HepG2 (cell line): ENCODE data around the gene OSBPL5. TPM values are rescaled to one million over a fixed set of nuclear protein-coding genes. Genes with fewer than 3 reads are reported as not detected.
A peak's percentile ranks its signal among the peaks of the same experiment; 100 is the strongest.

Experiments used
- ARNT2 ChIP-seq: sonication (generic); formaldehyde crosslinking; IDR thresholded peaks from 2 replicates; pipeline ENCODE4 v1.8.0; 2022; ENCODE audit warnings: mild to moderate bottlenecking, low read depth, missing genetic modification reagents, moderate library complexity
- ATF6 ChIP-seq: sonication (generic); formaldehyde crosslinking; conservative IDR thresholded peaks from 2 replicates; pipeline ENCODE4 v1.4.0; 2020; ENCODE audit warnings: missing genetic modification reagents
- DMTF1 ChIP-seq: sonication (generic); formaldehyde crosslinking; IDR thresholded peaks from 2 replicates; pipeline ENCODE4 v1.4.0; 2020; ENCODE audit warnings: mild to moderate bottlenecking, missing genetic modification reagents
- EHMT2 ChIP-seq: fragments of 200-600 bp; sonication (generic); IDR thresholded peaks from 2 replicates; pipeline ENCODE4 v1.7.0; 2017; ENCODE audit warnings: antibody characterized with exemption, low read depth, low read length, borderline replicate concordance
- HNRNPL ChIP-seq: fragments of 200-400 bp; formaldehyde crosslinking; IDR thresholded peaks from 2 replicates; pipeline ENCODE4 v1.6.1; 2017; ENCODE audit warnings: mild to moderate bottlenecking, low read depth, low read length
- KMT2A ChIP-seq: sonication (generic); formaldehyde crosslinking; IDR thresholded peaks from 2 replicates; pipeline ENCODE4 v1.4.0; 2020; ENCODE audit warnings: missing genetic modification reagents
- PREB ChIP-seq: sonication (generic); formaldehyde crosslinking; IDR thresholded peaks from 2 replicates; pipeline ENCODE4 v1.4.0; 2020; ENCODE audit warnings: missing genetic modification reagents
- SRSF1 ChIP-seq: fragments of 200-400 bp; formaldehyde crosslinking; optimal IDR thresholded peaks from 2 replicates; pipeline ENCODE3; 2017; ENCODE audit warnings: mild to moderate bottlenecking, low read depth, low read length, moderate library complexity
- TOPORS ChIP-seq: sonication (generic); formaldehyde crosslinking; IDR thresholded peaks from 2 replicates; pipeline ENCODE4 v1.8.0; 2023; ENCODE audit warnings: mild to moderate bottlenecking, missing genetic modification reagents
- ZBTB20 ChIP-seq: sonication (generic); formaldehyde crosslinking; IDR thresholded peaks from 2 replicates; pipeline ENCODE4 v1.8.1; 2023; ENCODE audit warnings: missing genetic modification reagents, low read depth, mild to moderate bottlenecking, borderline replicate concordance
- ZBTB7B ChIP-seq: sonication (generic); formaldehyde crosslinking; IDR thresholded peaks from 2 replicates; pipeline ENCODE4 v1.4.0; 2020; ENCODE audit warnings: missing genetic modification reagents
- ZGPAT ChIP-seq: IDR thresholded peaks from 2 replicates; pipeline ENCODE4 v1.6.1; 2016; ENCODE audit warnings: mild to moderate bottlenecking
- ZNF20 ChIP-seq: sonication (generic); formaldehyde crosslinking; IDR thresholded peaks from 2 replicates; pipeline ENCODE4 v1.4.0; 2020; ENCODE audit warnings: mild to moderate bottlenecking, moderate library complexity, missing genetic modification reagents
- ZNF280D ChIP-seq: sonication (generic); formaldehyde crosslinking; IDR thresholded peaks from 2 replicates; pipeline ENCODE4 v1.5.1; 2020; ENCODE audit warnings: mild to moderate bottlenecking, missing genetic modification reagents
- ZNF317 ChIP-seq: sonication (generic); formaldehyde crosslinking; IDR thresholded peaks from 2 replicates; pipeline ENCODE4 v1.5.0; 2020; ENCODE audit warnings: mild to moderate bottlenecking, missing genetic modification reagents
- ZNF841 ChIP-seq: sonication (generic); formaldehyde crosslinking; IDR thresholded peaks from 2 replicates; pipeline ENCODE4 v1.8.1; 2023; ENCODE audit warnings: missing genetic modification reagents, borderline replicate concordance
- polyA plus RNA-seq, 8 experiments: library from polyadenylated mRNA; depleted of rRNA in 3 of 8; stranded (reverse) in 7 of 8; unstranded in 1 of 8; fragments of >200 nt; fragmentation: Illumina TruSeq in 4 of 8; extraction: Trizol in 4 of 8; gene quantifications; 2 replicates each; pipeline versions ENCODE4 v1.2.1 to v1.2.3, GENCODE V29; 2011 to 2016; ENCODE audit warnings: low read depth in 4 of 8, missing spikeins in 1 of 8, mixed read lengths in 1 of 8; ENCODE audit not compliant: insufficient read depth in 1 of 8
- total RNA-seq, 5 experiments: library from RNA; depleted of rRNA; stranded (reverse); fragments of >200 nt; fragmentation: Illumina TruSeq; extraction: Trizol; gene quantifications; 2 replicates each; pipeline ENCODE4 v1.2.3, GENCODE V29; 2016; ENCODE audit warnings: low read depth in 1 of 5

The OSBPL5 gene
- total and polyA plus RNA-seq, 2 of the 13 experiments (the other 11 are each of a cell fraction or from before 2014, with no cell fraction given) = not detected

GRCh38 chr11:3057069-3057963 is 107.8 kb downstream of the OSBPL5 start, which contains the start of gene CARS1 (continued):
- TF ChIP-seq ZBTB20 (no peak; the same call in none of the 2 replicates), PREB (CRISPR knock-in tag) (0 out of 2 replicates have a peak, but pooled peaks have one; percentile 33), HNRNPL (0 out of 2 replicates have a peak, but pooled peaks have one; percentile 59), TOPORS (CRISPR knock-in tag) (peak; percentile 85), ZBTB7B (peak; percentile 52; the same call in 1 of the 2 replicates), ZNF841 (no peak), ATF6 (no peak; the same call in 1 of the 2 replicates), ARNT2 (0 out of 2 replicates have a peak, but pooled peaks have one; percentile 17), DMTF1 (CRISPR knock-in tag) (no peak), ZNF20 (no peak), ZNF280D (CRISPR knock-in tag) (peak; percentile 89), ZGPAT (peak; percentile 80), ZNF317 (CRISPR knock-in tag) (no peak), EHMT2 (no peak), SRSF1 (peak; percentile 25), KMT2A (CRISPR knock-in tag) (peak; percentile 87)
